T-helper 1 cell treated with Interleukin-12 subunit alpha and Interleukin-12 subunit beta and Interleukin-4 antibody, amounts not matched to agents 30 μg/mL and 1 μg/mL, for 36 hours (primary cell): Measurements from ENCODE around the gene TMEM51.

Experiments used
- H3K27ac Mint-ChIP-seq: one replicate; pipeline ENCODE4 v1.8.0; 2021; ENCODE audit warnings: mild to moderate bottlenecking, mixed read lengths
- H3K27me3 Mint-ChIP-seq: one replicate; pipeline ENCODE4 v1.8.0; 2021; ENCODE audit warnings: low read depth, mixed read lengths
- H3K36me3 Mint-ChIP-seq: one replicate; pipeline ENCODE4 v1.8.0; 2021; ENCODE audit warnings: low read depth, mixed read lengths
- H3K4me1 Mint-ChIP-seq: one replicate; pipeline ENCODE4 v1.8.0; 2021; ENCODE audit warnings: low read depth, mixed read lengths
- H3K4me3 Mint-ChIP-seq: one replicate; pipeline ENCODE4 v1.8.0; 2021; ENCODE audit warnings: mild to moderate bottlenecking, moderate library complexity, mixed read lengths
- H3K9me3 Mint-ChIP-seq: one replicate; pipeline ENCODE4 v1.8.0; 2021; ENCODE audit warnings: mixed read lengths

The TMEM51 gene

GRCh38 chr1:15198684-15199083 lies 45.1 kb downstream of the TMEM51 start:
- Mint-ChIP-seq H3K27ac (no peak overlapping the region), H3K36me3 (no peaks in the 10 kb centered on the region), H3K9me3 (no peaks in the 10 kb centered on the region), H3K27me3 (peaks cover 4% of the 10 kb centered on the region), H3K4me3 (no peak overlapping the region), H3K4me1 (no peaks in the 10 kb centered on the region)

- no peaks in the 10 kb centered on the region for H3K4me1 Mint-ChIP-seq
- no peaks in the 10 kb centered on the region for H3K9me3 Mint-ChIP-seq
- H3K27ac Mint-ChIP-seq: no peak overlapping the region
- no peaks in the 10 kb centered on the region for H3K36me3 Mint-ChIP-seq
- no peak overlapping the region for H3K4me3 Mint-ChIP-seq
- H3K27me3 Mint-ChIP-seq: peaks cover 5% of the 10 kb centered on the region
Measured at GRCh38 chr1:15201221-15201620, 47.7 kb downstream of the TMEM51 start.

DNA sequence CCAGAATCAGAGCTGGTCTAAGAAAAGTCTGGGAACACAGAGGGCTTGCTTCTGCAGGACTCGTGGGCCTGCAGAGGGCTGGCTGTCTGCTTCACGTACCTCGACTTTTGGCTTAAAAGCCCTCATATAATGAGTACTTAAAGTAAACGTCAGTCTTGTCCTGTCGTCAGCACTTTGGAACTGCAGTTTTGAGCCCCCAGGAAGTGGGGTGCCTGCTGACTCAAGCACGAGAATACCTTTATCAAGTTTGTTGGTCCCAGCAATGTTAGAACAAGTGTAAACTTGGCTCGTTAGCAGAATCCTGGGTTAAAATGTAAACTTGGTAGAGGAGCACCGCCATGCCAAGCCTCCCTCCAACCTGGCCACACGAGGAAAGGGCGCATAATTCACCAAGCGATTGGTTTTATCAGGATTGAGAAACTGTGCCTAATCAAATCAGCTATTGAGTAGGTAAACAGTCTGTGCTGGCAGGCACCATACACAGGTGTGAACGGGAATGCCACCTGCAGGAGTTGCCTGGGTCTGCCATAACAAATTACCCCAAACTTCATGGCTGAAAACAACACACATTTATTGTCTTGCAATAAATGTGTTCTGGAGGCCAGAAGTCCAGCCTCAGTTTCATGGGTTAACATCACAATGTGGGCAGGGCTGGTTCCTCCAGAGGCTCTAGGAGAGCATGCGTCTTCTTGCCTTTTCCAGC lies 48.5 kb downstream of the TMEM51 start:
- Mint-ChIP-seq H3K9me3 (no peaks in the 10 kb centered on the region), H3K4me1 (no peaks in the 10 kb centered on the region), H3K27ac (no peak overlapping the region), H3K4me3 (no peak overlapping the region), H3K36me3 (no peaks in the 10 kb centered on the region), H3K27me3 (peaks cover 10% of the 10 kb centered on the region)

- H3K4me3 Mint-ChIP-seq: no peak overlapping the region
- H3K4me1 Mint-ChIP-seq: no peaks in the 10 kb centered on the region
- no peaks in the 10 kb centered on the region for H3K9me3 Mint-ChIP-seq
- H3K27me3 Mint-ChIP-seq: peaks cover 28% of the 10 kb centered on the region
- no peaks in the 10 kb centered on the region for H3K36me3 Mint-ChIP-seq
- no peak overlapping the region for H3K27ac Mint-ChIP-seq
Measured at GRCh38 chr1:15204931-15205330, 51.4 kb downstream of the TMEM51 start.

DNA sequence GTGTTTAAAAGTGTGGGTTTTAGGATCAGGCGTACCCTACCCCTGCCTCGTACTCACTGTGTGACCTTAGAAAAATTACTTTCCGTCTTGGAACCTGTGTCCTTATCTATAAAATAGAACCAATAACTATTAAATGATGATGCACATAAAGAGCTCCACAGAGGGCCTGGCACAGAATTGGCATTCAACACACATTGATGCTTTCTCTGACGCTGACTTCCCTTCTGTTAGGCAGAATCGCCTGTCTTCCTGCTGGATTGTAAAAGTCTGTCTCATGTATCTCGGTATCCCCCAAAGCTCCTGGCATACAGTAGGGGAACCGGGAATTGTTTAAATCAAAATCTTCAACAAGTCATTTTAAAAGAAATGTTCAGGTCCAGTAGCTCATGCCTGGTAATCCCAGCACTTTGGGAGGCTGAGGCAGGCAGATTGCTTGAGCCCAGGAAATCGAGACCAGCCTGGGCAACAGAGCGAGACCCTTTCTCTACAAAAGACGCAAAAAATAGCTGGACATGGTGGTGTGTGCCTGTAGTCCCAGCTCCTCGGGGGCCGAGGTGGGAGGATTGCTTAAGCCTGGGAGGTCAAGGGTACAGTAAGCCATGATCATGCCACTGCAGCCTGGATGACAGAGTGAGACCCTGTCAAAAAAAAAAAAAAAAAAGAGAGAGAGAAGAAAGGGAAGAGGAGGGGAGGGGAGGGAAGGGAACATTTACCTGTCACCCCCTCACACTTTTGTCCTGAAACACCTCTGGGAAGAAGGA lies 52.2 kb downstream of the TMEM51 start:
- H3K27ac Mint-ChIP-seq: no peak overlapping the region
- H3K4me3 Mint-ChIP-seq: no peak overlapping the region
- peaks cover 32% of the 10 kb centered on the region for H3K27me3 Mint-ChIP-seq
- H3K4me1 Mint-ChIP-seq: no peaks in the 10 kb centered on the region
- H3K9me3 Mint-ChIP-seq: no peaks in the 10 kb centered on the region
- no peaks in the 10 kb centered on the region for H3K36me3 Mint-ChIP-seq

GRCh38 chr1:15206418-15207030 lies 53.0 kb downstream of the TMEM51 start:
- Mint-ChIP-seq H3K36me3 (no peaks in the 10 kb centered on the region), H3K27ac (no peak overlapping the region), H3K9me3 (no peaks in the 10 kb centered on the region)

DNA sequence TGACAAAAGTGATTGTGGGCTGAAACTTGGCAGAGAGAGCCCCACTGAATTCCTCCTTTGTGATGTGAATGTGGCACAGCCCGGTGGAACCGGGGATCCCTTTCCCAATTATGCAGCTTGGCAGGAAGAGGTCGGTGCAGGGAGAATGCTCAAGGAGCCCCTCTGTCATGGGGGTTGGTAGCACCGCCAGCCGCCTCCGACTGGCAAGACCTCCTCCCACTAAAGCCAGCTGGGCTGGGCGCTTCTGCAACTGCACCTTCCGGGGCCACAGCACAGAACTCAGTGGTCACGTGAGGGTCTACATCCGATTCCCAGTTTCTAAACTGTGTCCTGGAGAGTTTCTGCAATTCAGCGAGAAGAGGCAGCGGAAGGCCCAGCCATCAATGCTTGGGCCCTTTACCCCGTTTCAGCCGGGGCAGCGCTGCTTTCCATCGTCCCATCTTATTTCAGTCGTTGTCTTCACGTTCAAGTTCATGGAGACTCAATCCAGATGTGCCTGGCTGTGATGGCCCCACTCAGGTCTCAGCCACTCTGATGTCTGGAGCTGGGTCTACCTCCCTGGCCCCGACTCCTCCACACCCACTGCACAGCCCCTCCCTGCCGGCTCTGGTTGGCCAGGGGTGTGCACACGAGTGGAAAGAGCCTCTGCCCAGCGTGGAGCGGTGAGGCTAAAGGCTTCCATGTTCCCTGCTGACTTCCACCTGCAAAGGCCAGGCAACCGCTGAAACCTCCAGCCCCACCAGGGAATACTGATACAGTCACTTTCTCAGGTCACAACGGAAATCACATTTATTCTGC lies 53.7 kb downstream of the TMEM51 start:
- H3K9me3 Mint-ChIP-seq: no peaks in the 10 kb centered on the region
- H3K36me3 Mint-ChIP-seq: no peaks in the 10 kb centered on the region
- H3K27ac Mint-ChIP-seq: no peak overlapping the region
- no peak overlapping the region for H3K4me3 Mint-ChIP-seq
- no peaks in the 10 kb centered on the region for H3K4me1 Mint-ChIP-seq
- peaks cover 40% of the 10 kb centered on the region for H3K27me3 Mint-ChIP-seq

More at GRCh38 chr1:15206418-15207030, 53.0 kb downstream of the TMEM51 start:
- Mint-ChIP-seq H3K4me3 (no peak overlapping the region), H3K27me3 (peaks cover 37% of the 10 kb centered on the region), H3K4me1 (no peaks in the 10 kb centered on the region)

- Mint-ChIP-seq H3K27me3 (peaks cover 47% of the 10 kb centered on the region), H3K4me3 (no peak overlapping the region), H3K36me3 (no peaks in the 10 kb centered on the region), H3K4me1 (no peaks in the 10 kb centered on the region), H3K9me3 (no peaks in the 10 kb centered on the region), H3K27ac (no peak overlapping the region)
Measured at GRCh38 chr1:15207829-15208429, 54.4 kb downstream of the TMEM51 start.

DNA sequence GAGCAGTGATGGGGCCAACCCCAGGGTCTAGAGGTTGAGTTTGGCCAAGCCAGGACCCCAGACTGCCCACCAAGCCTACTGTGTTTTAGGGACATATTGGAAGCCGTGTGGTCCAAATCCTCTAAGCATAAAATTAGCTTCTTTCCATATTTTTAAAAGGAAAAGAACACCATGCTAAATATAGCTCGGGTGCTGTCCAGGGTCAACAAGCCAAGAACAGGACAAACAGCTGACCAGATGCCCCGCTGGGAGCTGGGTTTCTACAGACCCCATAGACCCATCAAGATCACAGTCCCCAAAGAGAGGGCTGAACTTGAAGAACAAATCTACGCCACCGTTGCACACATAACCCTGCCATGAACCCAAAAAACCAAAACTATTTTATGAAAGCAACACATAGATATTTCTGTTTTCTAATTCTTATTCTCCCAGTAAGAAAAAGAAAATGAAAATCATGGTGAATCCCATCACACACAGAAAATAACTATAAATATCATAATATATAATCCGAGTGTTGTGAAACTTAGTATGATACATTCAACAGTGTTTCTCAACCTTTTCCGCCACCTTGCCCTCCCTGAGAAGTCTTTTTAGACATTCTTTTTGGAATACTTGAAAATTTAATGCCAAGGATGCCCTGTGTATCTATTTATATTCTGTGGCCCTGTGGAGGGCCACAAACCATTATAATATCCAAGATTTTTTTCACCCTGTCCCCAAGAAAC lies 57.3 kb downstream of the TMEM51 start:
- Mint-ChIP-seq H3K4me3 (no peak overlapping the region), H3K27me3 (peaks cover 51% of the 10 kb centered on the region), H3K27ac (no peak overlapping the region), H3K4me1 (no peaks in the 10 kb centered on the region), H3K9me3 (no peaks in the 10 kb centered on the region), H3K36me3 (no peaks in the 10 kb centered on the region)

DNA sequence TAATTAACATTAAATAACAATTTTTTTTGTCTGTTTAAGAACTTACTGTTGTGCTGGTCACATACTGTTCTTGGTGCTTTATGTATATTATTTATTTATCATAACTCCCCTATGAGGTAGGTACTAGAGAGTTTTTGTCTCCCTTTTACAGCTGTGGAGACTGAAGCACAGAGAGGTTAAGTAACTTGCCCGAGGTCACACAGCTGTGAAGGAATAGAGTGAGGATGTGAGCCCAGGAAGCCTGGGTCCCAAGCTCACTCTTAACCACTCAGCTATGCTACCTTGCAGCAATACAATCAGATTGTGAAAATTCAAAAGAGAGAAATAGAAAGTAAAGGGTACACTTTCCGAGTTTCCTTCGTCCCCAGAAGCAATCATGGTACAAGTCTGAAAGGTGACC lies 57.9 kb downstream of the TMEM51 start:
- Mint-ChIP-seq H3K4me1 (no peaks in the 10 kb centered on the region), H3K4me3 (no peak overlapping the region), H3K27me3 (peaks cover 54% of the 10 kb centered on the region), H3K9me3 (no peaks in the 10 kb centered on the region), H3K27ac (no peak overlapping the region), H3K36me3 (no peaks in the 10 kb centered on the region)

GRCh38 chr1:15212216-15212953 lies 58.8 kb downstream of the TMEM51 start:
- H3K4me1 Mint-ChIP-seq: no peaks in the 10 kb centered on the region
- no peaks in the 10 kb centered on the region for H3K36me3 Mint-ChIP-seq

DNA sequence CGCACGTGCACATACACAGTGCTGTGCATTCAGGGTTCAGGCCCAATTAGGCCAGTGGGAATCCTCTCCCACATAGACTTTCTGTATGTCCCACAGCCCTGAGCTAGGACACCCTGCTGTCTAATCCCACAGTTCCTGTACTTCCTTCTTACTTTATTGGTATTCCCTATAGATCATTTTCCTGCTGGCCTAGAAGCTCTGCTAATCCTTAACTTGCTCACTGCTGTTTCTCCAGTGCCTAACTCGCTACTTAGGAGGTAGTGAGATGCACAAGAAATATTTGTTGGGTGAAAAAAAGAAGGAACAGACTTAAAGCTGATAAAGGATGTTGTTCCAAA lies 59.4 kb downstream of the TMEM51 start:
- H3K36me3 Mint-ChIP-seq: no peaks in the 10 kb centered on the region
- H3K27me3 Mint-ChIP-seq: peaks cover 55% of the 10 kb centered on the region
- H3K4me3 Mint-ChIP-seq: no peak overlapping the region

More at GRCh38 chr1:15212216-15212953, 58.8 kb downstream of the TMEM51 start:
- Mint-ChIP-seq H3K9me3 (no peaks in the 10 kb centered on the region), H3K27me3 (peaks cover 55% of the 10 kb centered on the region), H3K27ac (no peak overlapping the region), H3K4me3 (no peak overlapping the region)

DNA sequence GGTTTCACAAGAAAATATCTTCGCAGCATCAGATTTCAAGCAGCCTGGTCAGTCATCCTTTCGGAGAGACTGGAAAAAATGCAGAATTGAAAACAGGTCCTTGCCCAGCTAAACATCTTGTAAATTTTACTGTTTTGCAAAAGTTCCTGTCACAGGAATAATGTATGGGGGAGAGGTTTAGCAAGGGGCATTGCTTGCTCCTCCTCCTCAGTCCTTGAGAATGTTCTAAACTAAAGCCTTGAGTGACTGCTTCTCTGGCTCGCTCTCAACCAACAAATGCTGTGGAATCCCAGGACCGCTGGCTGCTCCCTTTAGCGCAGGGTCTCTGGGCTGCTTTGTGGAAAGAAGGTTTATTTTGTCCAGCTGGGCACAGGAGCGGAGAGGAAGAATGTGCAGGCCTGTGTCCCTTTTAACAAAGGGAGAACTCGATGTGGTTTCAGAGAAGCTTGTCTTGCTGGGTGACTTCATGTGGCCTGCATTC lies 59.8 kb downstream of the TMEM51 start:
- H3K36me3 Mint-ChIP-seq: no peaks in the 10 kb centered on the region
- H3K9me3 Mint-ChIP-seq: no peaks in the 10 kb centered on the region
- H3K4me1 Mint-ChIP-seq: peaks cover under 1% of the 10 kb centered on the region
- no peak overlapping the region for H3K4me3 Mint-ChIP-seq
- H3K27ac Mint-ChIP-seq: no peak overlapping the region
- peaks cover 56% of the 10 kb centered on the region for H3K27me3 Mint-ChIP-seq

More for the DNA sequence above, 59.4 kb downstream of the TMEM51 start:
- no peak overlapping the region for H3K27ac Mint-ChIP-seq
- no peaks in the 10 kb centered on the region for H3K4me1 Mint-ChIP-seq
- H3K9me3 Mint-ChIP-seq: no peaks in the 10 kb centered on the region
